Heart left ventricle (tissue), 16 donors: Measurements from ENCODE around the gene FOXN3. TPM values are rescaled to one million over a fixed set of nuclear protein-coding genes. Genes with fewer than 3 reads are reported as not detected.

Experiments used
- ATAC-seq, 4 donors: fragments of 200-7000 bp; cut with Tn5 transposase; one replicate each; pipeline ENCODE4 v1.9.1; 2020 to 2022; ENCODE audit warnings: moderate library complexity in 4 of 4, mild to moderate bottlenecking in 3 of 4, moderate number of reproducible peaks in 1 of 4
- DNase-seq, 5 donors: peaks; one replicate each; pipeline ENCODE4 v3.0.0-alpha.2; 2020
- H3K27ac ChIP-seq, 12 donors: fragments of 200-600 bp; sonication (generic) in 4 of 12; one replicate each; pipeline versions ENCODE4 v1.5.0 to v1.8.0; 2016 to 2022; ENCODE audit warnings: mild to moderate bottlenecking in 2 of 12
- H3K27me3 ChIP-seq, 9 donors: fragments of 200-600 bp; sonication (generic) in 2 of 9; one replicate each; pipeline versions ENCODE4 v1.5.1 to v1.8.0; 2016 to 2022; ENCODE audit warnings: mild to moderate bottlenecking in 3 of 9
- H3K36me3 ChIP-seq, 9 donors: fragments of 200-600 bp; sonication (generic) in 2 of 9; one replicate each; pipeline versions ENCODE4 v1.5.0 to v1.8.0; 2018 to 2022; ENCODE audit warnings: mild to moderate bottlenecking in 2 of 9
- H3K4me1 ChIP-seq, 12 donors: fragments of 200-600 bp; sonication (generic) in 4 of 12; one replicate each; pipeline versions ENCODE4 v1.5.0 to v1.8.0; 2016 to 2022; ENCODE audit warnings: mild to moderate bottlenecking in 3 of 12
- H3K4me3 ChIP-seq, 12 donors: fragments of 200-600 bp; sonication (generic) in 4 of 12; one replicate each; pipeline versions ENCODE4 v1.5.0 to v1.8.0; 2017 to 2022; ENCODE audit warnings: mild to moderate bottlenecking in 9 of 12, moderate library complexity in 4 of 12
- H3K9me3 ChIP-seq, 12 donors: fragments of 200-600 bp; sonication (generic) in 4 of 12; one replicate each; pipeline versions ENCODE4 v1.5.0 to v1.8.0; 2016 to 2022; ENCODE audit warnings: mild to moderate bottlenecking in 1 of 12
- POLR2A ChIP-seq, 2 donors: fragments of 450-650 bp; IDR thresholded peaks; one replicate each; pipeline ENCODE4 v1.6.1; 2017; ENCODE audit warnings: antibody characterized with exemption in 2 of 2, mild to moderate bottlenecking in 2 of 2, moderate library complexity in 2 of 2
- WGBS, 4 donors: extraction: QIAGEN DNeasy Blood & Tissue Kit in 2 of 4; methylation state at CpG; one replicate each; pipeline versions ENCODE4 v1.1.5 to v1.1.7; 2013 to 2018; 5-methylcytosine and 5-hydroxymethylcytosine counted together
- intact Hi-C, 10 donors: fragments of 100-400 bp; cut with DNase I; formaldehyde crosslinking; loops; one replicate each; pipeline versions ENCODE4 v1.11.1 to v1.14.2; 2022
- polyA plus RNA-seq, 2 donors: library from polyadenylated mRNA; stranded (reverse); fragments of 200-250 nt; gene quantifications; one replicate each; pipeline ENCODE4 v1.2.3, GENCODE V29; 2013
- total RNA-seq, 9 donors: library from RNA; depleted of rRNA in 2 of 9; stranded (reverse); fragments of >200 nt in 2 of 9; fragmentation: NEBNext Ultra II Directional in 3 of 9; extraction: Animal tissue kit (Norgen Biotek cat#: 25700) in 3 of 9; gene quantifications; one replicate each; pipeline versions ENCODE4 v1.1.0 to v1.2.4, GENCODE V29; 2016 to 2023
- TF ChIP-seq, protein P1 (sequence below), 12 donors: fragments of 200-600 bp; sonication (generic) in 4 of 12; IDR thresholded peaks; one replicate each; pipeline versions ENCODE4 v1.5.0 to v1.8.0; 2018 to 2022; ENCODE audit warnings: antibody characterized with exemption in 12 of 12, mild to moderate bottlenecking in 5 of 12
- donor health status: ischemic (EF 13 %, LVEDD 7.1; RV severe dilation, severe dysfunction).
- donor health status: healthy with polysubstance abuse.
- donor health status: DM: no; HTN: yes; CAD: no.
- donor health status: DM: no; HTN: no; CAD: no.
- donor health status: ischemic (EF 25% LVEDD 6.9; RV normal size, moderate dysfunction).
- donor health status: ischemic (EF 25% LVEDD 5.7; RV mildly dilated, moderate dysfunction).
- donor health status: healthy.
- donor health status: DM: yes; HTN: yes; CAD: no.
- donor health status: ischemic (EF 35%, LVEDD 5.7; RV mildly dilated, moderate dysfunction).
- donor health status: nonischemic (EF 11% LVEDD 7.7; RV severe dilation, severe dysfunction).
- donor health status: DM: yes; HTN: yes; CAD: no.
- donor health status: PGD.
- donor health status: ischemic (EF 29% LVEDD 5.4; RV normal size, mild dysfunction).
- donor health status: nonischemic (EF 23%, LVEDD 6.1; RV moderate dilation, normal function).

Gene FOXN3
- total and polyA plus RNA-seq, 11 donors, result 24.4 to 161 (median 111) TPM

DNA sequence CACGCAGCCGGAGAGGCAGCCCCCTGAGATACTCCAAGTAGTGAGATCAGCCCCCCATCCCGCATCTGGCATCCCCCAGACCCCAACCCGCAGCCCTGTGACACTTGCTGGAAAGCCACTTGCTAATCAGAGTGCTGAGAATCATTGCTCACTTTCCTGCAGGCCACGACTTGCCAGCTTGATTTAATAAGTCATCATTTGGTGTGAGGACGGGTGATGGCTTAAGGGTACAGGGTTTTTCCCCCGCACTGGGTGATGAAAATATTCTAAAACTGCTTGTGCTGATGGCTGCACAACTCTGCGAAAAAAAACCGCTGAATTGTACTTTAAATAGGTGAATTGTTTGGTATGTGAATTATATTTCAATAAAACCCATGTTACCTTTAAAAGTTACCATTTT, 171.2 kb downstream of the FOXN3 start:
- DNase-seq, result no peak
- TF ChIP-seq, protein P1, sequence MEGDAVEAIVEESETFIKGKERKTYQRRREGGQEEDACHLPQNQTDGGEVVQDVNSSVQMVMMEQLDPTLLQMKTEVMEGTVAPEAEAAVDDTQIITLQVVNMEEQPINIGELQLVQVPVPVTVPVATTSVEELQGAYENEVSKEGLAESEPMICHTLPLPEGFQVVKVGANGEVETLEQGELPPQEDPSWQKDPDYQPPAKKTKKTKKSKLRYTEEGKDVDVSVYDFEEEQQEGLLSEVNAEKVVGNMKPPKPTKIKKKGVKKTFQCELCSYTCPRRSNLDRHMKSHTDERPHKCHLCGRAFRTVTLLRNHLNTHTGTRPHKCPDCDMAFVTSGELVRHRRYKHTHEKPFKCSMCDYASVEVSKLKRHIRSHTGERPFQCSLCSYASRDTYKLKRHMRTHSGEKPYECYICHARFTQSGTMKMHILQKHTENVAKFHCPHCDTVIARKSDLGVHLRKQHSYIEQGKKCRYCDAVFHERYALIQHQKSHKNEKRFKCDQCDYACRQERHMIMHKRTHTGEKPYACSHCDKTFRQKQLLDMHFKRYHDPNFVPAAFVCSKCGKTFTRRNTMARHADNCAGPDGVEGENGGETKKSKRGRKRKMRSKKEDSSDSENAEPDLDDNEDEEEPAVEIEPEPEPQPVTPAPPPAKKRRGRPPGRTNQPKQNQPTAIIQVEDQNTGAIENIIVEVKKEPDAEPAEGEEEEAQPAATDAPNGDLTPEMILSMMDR (IDR thresholded peaks at IDR 0.05), result no peak
- TF ChIP-seq POLR2A (IDR thresholded peaks at IDR 0.05), result no peak
- intact Hi-C loops, result loop anchor here in 1 of 10 donors (10.0 kb wide), 1 partner anchor 159 kb away; no protein-coding TSS in a partner anchor
- no peak overlapping the region for H3K27ac ChIP-seq
- no peaks in the 10 kb centered on the region for H3K27me3 ChIP-seq
- H3K9me3 ChIP-seq, result no peaks in the 10 kb centered on the region
- peaks cover 0 to 5% (median 0%) of the 10 kb centered on the region in 9 donors for H3K36me3 ChIP-seq
- no peak for ATAC-seq
- 89 to 91% (median 91%) methylated on average over 9 of the region's 9 CpGs for WGBS, 4 donors
- peaks cover 8 to 58% (median 40%) of the 10 kb centered on the region in 12 donors for H3K4me1 ChIP-seq
- H3K4me3 ChIP-seq, result no peak overlapping the region

DNA sequence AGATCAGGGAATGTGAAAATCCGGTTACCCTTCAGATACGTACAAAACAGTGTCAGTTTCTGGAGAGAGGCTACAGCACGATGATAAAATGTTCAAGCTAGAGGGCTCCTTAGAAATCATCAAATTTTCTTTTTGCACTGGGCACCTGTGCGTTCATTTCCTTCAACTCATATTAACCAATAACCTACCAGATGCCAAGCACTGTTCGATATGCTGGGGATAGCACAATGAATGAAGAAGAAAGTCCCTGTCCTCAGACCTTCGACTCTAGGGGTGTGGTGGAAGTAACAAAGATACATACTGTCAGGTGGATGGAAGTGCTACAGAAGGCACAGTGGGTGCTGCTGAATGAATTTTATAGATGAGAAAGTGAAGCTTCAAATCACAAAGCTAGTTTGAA, 172.3 kb downstream of the FOXN3 start:
- ATAC-seq (no peak), DNase-seq (no peak)
- intact Hi-C loops, result loop anchor here in 2 of 10 donors (5.0 to 10.0 kb wide), 2 partner anchors 160 to 173 kb away; partner anchors contain the start of gene FOXN3 (in 1 of the 2)
- Histone ChIP-seq H3K36me3 (peaks cover 0 to 5% (median 0%) of the 10 kb centered on the region in 9 donors), H3K27me3 (no peaks in the 10 kb centered on the region), H3K9me3 (no peaks in the 10 kb centered on the region), H3K4me3 (no peak overlapping the region), H3K4me1 (peaks cover 8 to 68% (median 43%) of the 10 kb centered on the region in 12 donors), H3K27ac (no peak overlapping the region)
- WGBS, 4 donors, result 78 to 95% (median 86%) methylated on average over 6 of the region's 6 CpGs
- TF ChIP-seq, protein P1 (IDR thresholded peaks at IDR 0.05), result no peak
- TF ChIP-seq POLR2A (IDR thresholded peaks at IDR 0.05), result no peak

DNA sequence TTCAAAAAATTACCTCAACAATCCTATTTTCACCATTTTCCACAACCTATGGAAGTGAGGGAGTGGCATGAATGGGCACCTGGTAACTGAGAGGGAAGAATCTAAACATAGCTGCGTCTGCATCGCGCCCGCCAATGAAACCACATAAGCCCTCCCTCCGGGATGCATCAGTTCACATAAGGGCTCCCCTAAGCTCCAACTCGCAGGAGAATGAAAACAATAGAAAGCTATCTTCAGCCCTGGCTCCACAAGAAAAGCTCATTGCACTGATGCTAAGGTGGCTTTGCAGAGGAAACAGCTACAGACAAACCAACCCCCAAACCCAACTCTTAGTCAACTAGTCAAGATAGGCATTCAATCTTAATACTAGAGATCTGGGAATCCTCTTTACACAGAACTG, 173.3 kb downstream of the FOXN3 start:
- TF ChIP-seq POLR2A (IDR thresholded peaks at IDR 0.05), result no peak
- TF ChIP-seq, protein P1 (IDR thresholded peaks at IDR 0.05), result no peak
- H3K9me3 ChIP-seq, result no peaks in the 10 kb centered on the region
- no peak for DNase-seq
- H3K27ac ChIP-seq, result no peak overlapping the region
- WGBS, 4 donors, result 76 to 88% (median 86%) methylated on average over 6 of the region's 6 CpGs
- no peak for ATAC-seq
- intact Hi-C loops, result loop anchor here in 2 of 10 donors (5.0 to 10.0 kb wide), 2 partner anchors 161 to 174 kb away; partner anchors contain the start of gene FOXN3 (in 1 of the 2)
- H3K4me3 ChIP-seq, result no peak overlapping the region
- H3K36me3 ChIP-seq, result peaks cover 0 to 5% (median 0%) of the 10 kb centered on the region in 9 donors
- H3K4me1 ChIP-seq, result peaks cover 8 to 60% (median 35%) of the 10 kb centered on the region in 12 donors
- no peaks in the 10 kb centered on the region for H3K27me3 ChIP-seq

DNA sequence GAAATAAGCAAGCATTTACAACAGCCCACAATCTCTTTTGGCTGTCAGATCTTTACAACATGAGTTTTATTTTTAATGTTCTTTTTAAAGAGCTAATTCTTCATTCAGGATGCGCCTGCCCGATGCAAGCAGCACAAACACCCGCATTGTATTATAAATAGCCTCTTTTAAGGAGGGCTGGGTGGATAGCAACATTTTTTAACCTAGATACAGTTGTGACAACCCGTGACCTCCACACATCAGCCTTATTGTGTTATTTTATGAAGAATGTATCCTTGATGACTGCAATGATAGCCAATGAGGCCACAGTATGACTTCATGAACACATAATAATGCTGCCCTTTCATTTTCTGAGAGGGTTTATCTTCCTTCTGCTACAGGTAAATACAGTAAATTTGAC, 173.7 kb downstream of the FOXN3 start:
- DNase-seq, result no peak
- Histone ChIP-seq H3K27ac (peak overlapping the region in 7 of 12 donors; percentile 18 to 52 (median 33)), H3K27me3 (no peaks in the 10 kb centered on the region), H3K4me3 (peak overlapping the region in 1 of 12 donors; percentile 10), H3K9me3 (no peaks in the 10 kb centered on the region), H3K36me3 (peaks cover 0 to 5% (median 0%) of the 10 kb centered on the region in 9 donors), H3K4me1 (peaks cover 8 to 55% (median 32%) of the 10 kb centered on the region in 12 donors)
- TF ChIP-seq POLR2A (IDR thresholded peaks at IDR 0.05), result no peak
- TF ChIP-seq, protein P1 (IDR thresholded peaks at IDR 0.05), result no peak
- WGBS, 4 donors, result 13 to 31% (median 23%) methylated on average over 4 of the region's 4 CpGs
- intact Hi-C loops, result loop anchor here in 2 of 10 donors (5.0 to 10.0 kb wide), 2 partner anchors 162 to 174 kb away; partner anchors contain the start of gene FOXN3 (in 1 of the 2)
- peak in 2 of 4 donors; percentile 30 to 45 for ATAC-seq
